ENCODE data around the gene NOSIP. TPM values are rescaled to one million over a fixed set of nuclear protein-coding genes. Genes with fewer than 3 reads are reported as not detected.

NOSIP gene
- total RNA-seq, 2 donors from 2014 or later = 58.0 to 62.3 TPM

DNA sequence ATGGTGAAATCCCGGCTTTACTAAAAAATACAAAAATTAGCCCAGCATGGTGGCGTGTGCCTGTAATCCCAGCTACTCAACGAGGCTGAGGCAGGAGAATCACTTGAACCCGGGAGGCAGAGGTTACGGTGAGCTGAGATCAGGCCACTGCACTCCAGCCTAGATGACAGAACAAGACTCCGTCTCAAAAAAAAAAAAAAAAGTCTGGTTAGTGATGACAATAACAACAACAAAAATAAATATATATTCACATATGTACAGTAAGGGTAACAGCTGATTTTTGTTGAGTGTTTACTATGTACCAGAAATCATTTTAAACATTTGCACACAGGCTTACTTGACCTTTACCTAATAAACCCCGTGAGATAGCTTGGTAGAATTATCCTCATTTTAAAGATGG, 36.6 kb upstream of the NOSIP start:
- no peak overlapping the region for H3K27ac ChIP-seq (ENCODE audit: low read depth, low read length)
- H3K9me3 ChIP-seq (ENCODE audit: control insufficient read depth, low read length) = no peaks in the 10 kb centered on the region
- H3K36me3 ChIP-seq (ENCODE audit: control insufficient read depth, insufficient read depth, low read length) = peaks cover 74% of the 10 kb centered on the region
- DNase-seq = no peak
- Mint-ChIP-seq H3K27ac (no peak overlapping the region), H3K4me1 (no peaks in the 10 kb centered on the region), H3K9me3 (no peaks in the 10 kb centered on the region), H3K4me3 (no peak overlapping the region), H3K36me3 (ENCODE audit: low read depth) (peaks cover 77% of the 10 kb centered on the region), H3K27me3 (ENCODE audit: insufficient read depth) (no peaks in the 10 kb centered on the region)
- 97 to 98% methylated on average over 4 to 6 of the region's 7 CpGs for WGBS, 2 experiments (ENCODE audit: insufficient coverage in 1 of 2, insufficient read length in 1 of 2)
- H3K4me1 ChIP-seq (ENCODE audit: control insufficient read depth, insufficient read depth, low read length) = no peaks in the 10 kb centered on the region
- no peaks in the 10 kb centered on the region for H3K27me3 ChIP-seq (ENCODE audit: control insufficient read depth, insufficient read depth, low read length, poor library complexity, severe bottlenecking)
- TF ChIP-seq, protein P1, sequence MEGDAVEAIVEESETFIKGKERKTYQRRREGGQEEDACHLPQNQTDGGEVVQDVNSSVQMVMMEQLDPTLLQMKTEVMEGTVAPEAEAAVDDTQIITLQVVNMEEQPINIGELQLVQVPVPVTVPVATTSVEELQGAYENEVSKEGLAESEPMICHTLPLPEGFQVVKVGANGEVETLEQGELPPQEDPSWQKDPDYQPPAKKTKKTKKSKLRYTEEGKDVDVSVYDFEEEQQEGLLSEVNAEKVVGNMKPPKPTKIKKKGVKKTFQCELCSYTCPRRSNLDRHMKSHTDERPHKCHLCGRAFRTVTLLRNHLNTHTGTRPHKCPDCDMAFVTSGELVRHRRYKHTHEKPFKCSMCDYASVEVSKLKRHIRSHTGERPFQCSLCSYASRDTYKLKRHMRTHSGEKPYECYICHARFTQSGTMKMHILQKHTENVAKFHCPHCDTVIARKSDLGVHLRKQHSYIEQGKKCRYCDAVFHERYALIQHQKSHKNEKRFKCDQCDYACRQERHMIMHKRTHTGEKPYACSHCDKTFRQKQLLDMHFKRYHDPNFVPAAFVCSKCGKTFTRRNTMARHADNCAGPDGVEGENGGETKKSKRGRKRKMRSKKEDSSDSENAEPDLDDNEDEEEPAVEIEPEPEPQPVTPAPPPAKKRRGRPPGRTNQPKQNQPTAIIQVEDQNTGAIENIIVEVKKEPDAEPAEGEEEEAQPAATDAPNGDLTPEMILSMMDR (conservative IDR thresholded peaks at IDR 0.05) = no peak
- no peak overlapping the region for H3K4me3 ChIP-seq (ENCODE audit: low read length)
- H3K9ac ChIP-seq (ENCODE audit: extremely low read depth, low read length, poor library complexity, severe bottlenecking) = no peak overlapping the region

DNA sequence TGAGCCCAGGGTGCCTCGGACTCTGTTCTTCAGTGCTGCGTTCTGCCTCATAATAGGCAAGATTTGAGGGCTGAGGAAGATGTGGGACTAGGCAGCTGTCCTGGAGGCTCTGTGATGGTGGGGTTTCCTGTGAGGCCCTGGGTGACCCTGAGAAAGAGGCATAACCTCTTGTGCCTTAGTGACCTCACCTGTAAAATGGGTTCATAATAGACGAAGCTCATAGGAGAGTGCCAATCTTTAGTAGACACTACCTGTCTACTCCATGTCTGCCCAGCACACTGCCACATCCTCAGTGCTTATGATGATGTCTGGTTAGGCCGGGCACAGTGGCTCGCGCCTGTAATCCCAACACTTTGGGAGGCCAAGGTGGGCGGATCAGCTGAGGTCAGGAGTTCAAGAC, 36.2 kb upstream of the NOSIP start:
- no peak overlapping the region for H3K4me3 Mint-ChIP-seq
- no peak overlapping the region for H3K9ac ChIP-seq (ENCODE audit: extremely low read depth, low read length, poor library complexity, severe bottlenecking)
- WGBS, 2 experiments (ENCODE audit: insufficient coverage in 1 of 2, insufficient read length in 1 of 2) = 95 to 96% methylated on average over 6 to 7 of the region's 7 CpGs
- no peaks in the 10 kb centered on the region for H3K27me3 Mint-ChIP-seq (ENCODE audit: insufficient read depth)
- TF ChIP-seq, protein P1 (conservative IDR thresholded peaks at IDR 0.05) = no peak
- H3K4me1 Mint-ChIP-seq = no peaks in the 10 kb centered on the region
- H3K27ac Mint-ChIP-seq = no peak overlapping the region
- H3K9me3 ChIP-seq (ENCODE audit: control insufficient read depth, low read length) = no peaks in the 10 kb centered on the region
- no peaks in the 10 kb centered on the region for H3K27me3 ChIP-seq (ENCODE audit: control insufficient read depth, insufficient read depth, low read length, poor library complexity, severe bottlenecking)
- H3K9me3 Mint-ChIP-seq = no peaks in the 10 kb centered on the region
- no peak overlapping the region for H3K4me3 ChIP-seq (ENCODE audit: low read length)
- H3K36me3 Mint-ChIP-seq (ENCODE audit: low read depth) = peaks cover 73% of the 10 kb centered on the region
- no peak for DNase-seq
- no peak overlapping the region for H3K27ac ChIP-seq (ENCODE audit: low read depth, low read length)
- no peaks in the 10 kb centered on the region for H3K4me1 ChIP-seq (ENCODE audit: control insufficient read depth, insufficient read depth, low read length)
- peaks cover 70% of the 10 kb centered on the region for H3K36me3 ChIP-seq (ENCODE audit: control insufficient read depth, insufficient read depth, low read length)

DNA sequence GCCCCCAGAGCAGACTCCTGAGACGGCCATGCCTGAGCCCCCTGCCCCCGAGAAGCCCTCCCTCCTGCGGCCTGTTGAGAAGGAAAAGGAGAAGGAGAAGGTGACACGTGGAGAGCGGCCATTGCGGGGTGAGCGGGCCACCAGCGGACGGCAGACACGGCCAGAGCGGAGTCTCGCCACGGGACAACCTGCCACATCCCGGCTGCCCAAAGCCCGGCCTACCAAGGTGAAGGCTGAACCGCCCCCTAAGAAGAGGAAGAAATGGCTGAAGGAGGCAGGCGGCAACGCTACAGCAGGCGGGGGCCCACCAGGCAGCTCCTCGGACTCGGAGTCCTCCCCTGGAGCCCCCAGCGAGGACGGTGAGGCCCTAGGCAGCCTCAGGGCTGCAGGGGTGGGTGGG, 35.5 kb upstream of the NOSIP start:
- H3K9ac ChIP-seq (ENCODE audit: extremely low read depth, low read length, poor library complexity, severe bottlenecking) = no peak overlapping the region
- H3K36me3 Mint-ChIP-seq (ENCODE audit: low read depth) = peaks cover 75% of the 10 kb centered on the region
- no peak overlapping the region for H3K27ac ChIP-seq (ENCODE audit: low read depth, low read length)
- no peak overlapping the region for H3K4me3 ChIP-seq (ENCODE audit: low read length)
- H3K9me3 ChIP-seq (ENCODE audit: control insufficient read depth, low read length) = no peaks in the 10 kb centered on the region
- no peaks in the 10 kb centered on the region for H3K4me1 Mint-ChIP-seq
- H3K27me3 Mint-ChIP-seq (ENCODE audit: insufficient read depth) = no peaks in the 10 kb centered on the region
- no peak overlapping the region for H3K27ac Mint-ChIP-seq
- no peak for DNase-seq
- peaks cover 71% of the 10 kb centered on the region for H3K36me3 ChIP-seq (ENCODE audit: control insufficient read depth, insufficient read depth, low read length)
- no peak overlapping the region for H3K4me3 Mint-ChIP-seq
- H3K4me1 ChIP-seq (ENCODE audit: control insufficient read depth, insufficient read depth, low read length) = no peaks in the 10 kb centered on the region
- no peaks in the 10 kb centered on the region for H3K9me3 Mint-ChIP-seq
- no peaks in the 10 kb centered on the region for H3K27me3 ChIP-seq (ENCODE audit: control insufficient read depth, insufficient read depth, low read length, poor library complexity, severe bottlenecking)
- 93 to 96% methylated on average over 18 to 23 of the region's 23 CpGs for WGBS, 2 experiments (ENCODE audit: insufficient coverage in 1 of 2, insufficient read length in 1 of 2)
- TF ChIP-seq, protein P1 (conservative IDR thresholded peaks at IDR 0.05) = no peak

Measured in endodermal cell (in vitro differentiated cells).